ENCODE results near the gene TENT4B. TPM values are rescaled to one million over a fixed set of nuclear protein-coding genes. Genes with fewer than 3 reads are reported as not detected.

TENT4B gene
- total RNA-seq, 1 donor from 2014 or later: 7.1 TPM

DNA sequence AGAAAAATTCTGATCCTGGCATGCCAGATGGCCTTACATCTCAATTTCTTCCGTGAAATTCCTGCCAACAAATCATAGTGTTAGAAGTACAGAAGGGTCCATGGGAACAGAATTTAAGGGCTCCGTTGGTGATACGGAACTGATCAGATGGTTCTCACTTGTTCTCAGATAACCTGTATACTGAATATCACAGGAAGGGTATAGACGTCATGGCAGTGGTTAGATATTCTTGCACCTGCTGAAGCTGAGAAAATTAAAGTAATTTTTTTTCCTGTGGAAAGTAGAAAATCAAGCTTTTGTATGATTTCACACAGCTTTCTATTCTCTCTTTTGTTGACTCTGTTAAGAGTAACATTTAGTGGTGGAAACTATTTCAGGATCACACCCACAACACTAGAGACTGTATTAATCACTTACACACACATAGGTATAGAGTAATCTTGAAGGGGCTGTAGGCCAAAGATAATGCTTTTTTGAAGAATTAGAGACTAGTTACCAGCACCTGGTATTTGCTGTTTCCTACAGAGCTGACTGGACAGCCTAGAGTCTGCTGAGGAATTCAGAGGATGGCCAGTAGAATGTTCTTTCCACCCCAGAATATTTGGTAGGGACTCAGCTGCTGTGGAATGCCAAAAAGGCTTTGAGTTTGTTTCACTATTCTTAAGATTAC is 7.5 kb downstream of the TENT4B start:
- no peak overlapping the region for H3K27ac Mint-ChIP-seq (ENCODE audit: unreplicated experiment)
- peaks cover under 1% of the 10 kb centered on the region for H3K4me1 Mint-ChIP-seq (ENCODE audit: unreplicated experiment)
- TF ChIP-seq, protein P1, sequence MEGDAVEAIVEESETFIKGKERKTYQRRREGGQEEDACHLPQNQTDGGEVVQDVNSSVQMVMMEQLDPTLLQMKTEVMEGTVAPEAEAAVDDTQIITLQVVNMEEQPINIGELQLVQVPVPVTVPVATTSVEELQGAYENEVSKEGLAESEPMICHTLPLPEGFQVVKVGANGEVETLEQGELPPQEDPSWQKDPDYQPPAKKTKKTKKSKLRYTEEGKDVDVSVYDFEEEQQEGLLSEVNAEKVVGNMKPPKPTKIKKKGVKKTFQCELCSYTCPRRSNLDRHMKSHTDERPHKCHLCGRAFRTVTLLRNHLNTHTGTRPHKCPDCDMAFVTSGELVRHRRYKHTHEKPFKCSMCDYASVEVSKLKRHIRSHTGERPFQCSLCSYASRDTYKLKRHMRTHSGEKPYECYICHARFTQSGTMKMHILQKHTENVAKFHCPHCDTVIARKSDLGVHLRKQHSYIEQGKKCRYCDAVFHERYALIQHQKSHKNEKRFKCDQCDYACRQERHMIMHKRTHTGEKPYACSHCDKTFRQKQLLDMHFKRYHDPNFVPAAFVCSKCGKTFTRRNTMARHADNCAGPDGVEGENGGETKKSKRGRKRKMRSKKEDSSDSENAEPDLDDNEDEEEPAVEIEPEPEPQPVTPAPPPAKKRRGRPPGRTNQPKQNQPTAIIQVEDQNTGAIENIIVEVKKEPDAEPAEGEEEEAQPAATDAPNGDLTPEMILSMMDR (IDR thresholded peaks at IDR 0.05; ENCODE audit: unreplicated experiment): no peak
- DNase-seq (ENCODE audit: low spot score): no peak
- H3K36me3 Mint-ChIP-seq (ENCODE audit: low read depth, unreplicated experiment): no peaks in the 10 kb centered on the region
- no peaks in the 10 kb centered on the region for H3K9me3 Mint-ChIP-seq (ENCODE audit: unreplicated experiment)
- H3K4me3 Mint-ChIP-seq (ENCODE audit: unreplicated experiment): no peak overlapping the region
- no peaks in the 10 kb centered on the region for H3K27me3 Mint-ChIP-seq (ENCODE audit: unreplicated experiment)

DNA sequence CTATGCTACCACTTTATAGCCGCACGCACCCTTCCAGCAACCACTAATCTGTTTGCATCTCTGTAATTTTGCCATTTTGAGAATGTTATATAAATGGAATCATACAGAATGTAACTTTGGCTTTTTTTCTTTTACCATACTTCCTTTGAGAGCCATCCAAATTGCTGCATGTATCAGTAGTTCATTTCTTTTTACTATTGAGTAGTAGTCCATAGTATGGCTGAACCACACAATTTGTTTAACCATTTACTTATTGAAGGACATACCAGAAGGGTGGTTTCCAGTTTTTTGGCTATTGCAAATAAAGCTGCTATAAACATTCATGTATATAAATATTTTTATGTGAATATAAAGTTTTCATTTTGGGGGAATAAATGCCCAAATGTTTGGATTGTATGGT is 8.8 kb downstream of the TENT4B start:
- TF ChIP-seq, protein P1 (IDR thresholded peaks at IDR 0.05; ENCODE audit: unreplicated experiment): no peak
- no peaks in the 10 kb centered on the region for H3K27me3 Mint-ChIP-seq (ENCODE audit: unreplicated experiment)
- no peak overlapping the region for H3K27ac Mint-ChIP-seq (ENCODE audit: unreplicated experiment)
- H3K4me1 Mint-ChIP-seq (ENCODE audit: unreplicated experiment): no peaks in the 10 kb centered on the region
- no peaks in the 10 kb centered on the region for H3K36me3 Mint-ChIP-seq (ENCODE audit: low read depth, unreplicated experiment)
- no peak overlapping the region for H3K4me3 Mint-ChIP-seq (ENCODE audit: unreplicated experiment)
- DNase-seq (ENCODE audit: low spot score): no peak
- no peaks in the 10 kb centered on the region for H3K9me3 Mint-ChIP-seq (ENCODE audit: unreplicated experiment)

DNA sequence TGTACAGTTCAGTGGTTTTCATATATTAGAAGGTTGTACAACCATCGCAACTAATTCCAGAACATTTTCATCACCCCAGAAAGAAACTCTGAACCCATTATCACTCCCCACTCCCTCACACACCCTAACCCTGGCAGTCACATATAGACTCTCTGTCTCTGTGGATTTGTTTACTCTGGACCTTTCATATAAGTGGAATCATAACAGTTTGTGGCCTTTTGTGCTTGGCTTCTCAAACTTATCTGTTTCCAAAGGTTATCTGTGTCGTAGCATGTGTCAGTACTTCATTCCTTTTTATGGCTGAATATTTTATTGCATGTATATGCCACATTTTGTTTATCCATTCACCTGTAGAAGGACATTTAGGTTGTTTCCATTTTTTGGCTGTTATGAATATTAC is 12.4 kb downstream of the TENT4B start:
- Mint-ChIP-seq H3K4me1 (ENCODE audit: unreplicated experiment) (no peaks in the 10 kb centered on the region), H3K27me3 (ENCODE audit: unreplicated experiment) (peaks cover 1% of the 10 kb centered on the region), H3K36me3 (ENCODE audit: low read depth, unreplicated experiment) (no peaks in the 10 kb centered on the region), H3K4me3 (ENCODE audit: unreplicated experiment) (no peak overlapping the region), H3K9me3 (ENCODE audit: unreplicated experiment) (no peaks in the 10 kb centered on the region), H3K27ac (ENCODE audit: unreplicated experiment) (no peak overlapping the region)
- no peak for DNase-seq (ENCODE audit: low spot score)
- TF ChIP-seq, protein P1 (IDR thresholded peaks at IDR 0.05; ENCODE audit: unreplicated experiment): no peak

DNA sequence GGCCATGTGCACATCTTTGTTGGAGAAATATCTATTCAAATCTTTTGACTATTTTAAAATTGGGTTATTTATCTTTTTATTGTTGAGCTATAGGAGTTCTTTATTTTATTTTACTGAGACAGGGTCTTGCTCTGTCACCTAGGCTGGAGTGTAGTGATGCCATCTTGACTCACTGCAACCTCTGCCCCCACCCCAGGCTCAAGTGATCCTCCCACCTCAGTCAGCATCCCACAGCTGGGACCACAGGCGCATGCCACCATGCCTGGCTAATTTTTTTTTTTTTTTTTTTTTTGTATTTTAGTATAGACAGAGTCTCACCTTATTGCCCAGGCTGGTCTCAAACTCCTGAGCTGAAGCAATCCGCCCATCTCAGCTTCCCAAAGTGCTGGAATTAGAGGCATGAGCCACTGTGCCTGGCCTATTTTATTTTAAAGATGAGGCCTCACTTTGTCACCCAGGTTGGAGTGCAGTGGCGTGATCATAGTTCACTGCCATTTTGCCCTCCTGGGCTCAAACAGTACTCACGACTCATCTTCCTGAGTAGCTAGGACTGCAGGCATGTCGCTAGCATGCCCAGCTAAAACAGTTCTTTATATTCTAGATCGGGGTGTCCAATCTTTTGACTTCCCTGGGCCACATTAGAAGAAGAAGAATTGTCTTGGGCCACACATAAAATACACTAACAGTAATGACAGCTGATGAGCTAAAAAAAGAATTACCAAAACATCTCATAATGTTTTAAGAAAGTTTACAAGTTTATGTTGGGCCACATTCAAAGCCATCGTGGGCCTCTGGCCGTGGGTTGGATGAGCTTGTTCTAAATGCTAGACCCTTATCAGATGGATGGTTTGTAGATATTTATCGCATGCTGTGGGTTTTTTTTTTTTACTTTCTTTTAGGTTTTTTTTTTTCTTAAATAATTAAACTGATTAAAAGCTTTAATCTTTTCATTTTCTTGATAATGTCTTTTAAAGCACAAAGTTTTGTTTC is 13.7 kb downstream of the TENT4B start:
- no peak overlapping the region for H3K27ac Mint-ChIP-seq (ENCODE audit: unreplicated experiment)
- no peak for DNase-seq (ENCODE audit: low spot score)
- no peaks in the 10 kb centered on the region for H3K9me3 Mint-ChIP-seq (ENCODE audit: unreplicated experiment)
- no peaks in the 10 kb centered on the region for H3K36me3 Mint-ChIP-seq (ENCODE audit: low read depth, unreplicated experiment)
- H3K4me3 Mint-ChIP-seq (ENCODE audit: unreplicated experiment): no peak overlapping the region
- TF ChIP-seq, protein P1 (IDR thresholded peaks at IDR 0.05; ENCODE audit: unreplicated experiment): no peak
- H3K27me3 Mint-ChIP-seq (ENCODE audit: unreplicated experiment): peaks cover 1% of the 10 kb centered on the region
- H3K4me1 Mint-ChIP-seq (ENCODE audit: unreplicated experiment): no peaks in the 10 kb centered on the region

DNA sequence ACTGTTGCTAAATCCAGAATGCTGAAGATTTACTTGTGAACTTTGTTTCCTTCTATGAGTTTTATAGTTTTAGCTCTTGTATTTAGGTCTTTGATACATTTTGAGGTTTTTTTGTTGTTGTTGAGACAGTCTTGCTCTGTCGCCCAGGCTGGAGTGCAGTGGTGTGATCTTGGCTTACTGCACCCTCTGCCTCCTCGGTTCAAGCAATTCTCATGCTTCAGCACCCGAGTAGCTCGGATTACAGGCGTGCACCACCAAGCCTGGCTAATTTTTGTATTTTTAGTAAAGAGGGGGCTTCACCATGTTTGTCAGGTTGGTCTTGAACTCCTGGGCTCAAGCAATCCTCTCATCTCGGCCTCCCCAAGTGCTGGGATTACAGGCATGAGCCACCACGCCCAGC is 14.4 kb downstream of the TENT4B start:
- H3K27me3 Mint-ChIP-seq (ENCODE audit: unreplicated experiment): peaks cover 1% of the 10 kb centered on the region
- no peaks in the 10 kb centered on the region for H3K4me1 Mint-ChIP-seq (ENCODE audit: unreplicated experiment)
- H3K27ac Mint-ChIP-seq (ENCODE audit: unreplicated experiment): no peak overlapping the region

More for the DNA sequence above, 14.4 kb downstream of the TENT4B start:
- Mint-ChIP-seq H3K36me3 (ENCODE audit: low read depth, unreplicated experiment) (no peaks in the 10 kb centered on the region), H3K4me3 (ENCODE audit: unreplicated experiment) (no peak overlapping the region), H3K9me3 (ENCODE audit: unreplicated experiment) (no peaks in the 10 kb centered on the region)
- TF ChIP-seq, protein P1 (IDR thresholded peaks at IDR 0.05; ENCODE audit: unreplicated experiment): no peak
- no peak for DNase-seq (ENCODE audit: low spot score)

Measured in endothelial cell (in vitro differentiated cells).